GM12892 (cell line): ENCODE measurements around the gene ZIC1.

Experiments used
- DNase-seq: peaks from one replicate; pipeline ENCODE4 v3.0.0; 2011; ENCODE audit not compliant: insufficient read length
- FAIRE-seq: peaks from 2 replicates; lab custom pipeline; 2011; peaks lifted over from hg19 to GRCh38; lab: Jason Lieb, UNC
- POLR2A ChIP-seq: IDR thresholded peaks from 2 replicates; pipeline ENCODE4 v1.6.1; 2011; ENCODE audit warnings: low read depth, low read length, control low read depth
- POLR2AphosphoS5 ChIP-seq: IDR thresholded peaks from 2 replicates; pipeline ENCODE4 v1.6.1; 2011; ENCODE audit warnings: low read depth, low read length, control low read depth
- TAF1 ChIP-seq: IDR thresholded peaks from 2 replicates; pipeline ENCODE4 v1.6.1; 2011; ENCODE audit warnings: low read depth, mild to moderate bottlenecking, control low read depth, low read length, borderline replicate concordance

ZIC1 gene

GRCh38 chr3:147414390-147415138, 5.4 kb downstream of the ZIC1 start:
- TF ChIP-seq POLR2AphosphoS5 (no peak), POLR2A (no peak), TAF1 (no peak)
- DNase-seq (no peak), FAIRE-seq (no peak)

DNA sequence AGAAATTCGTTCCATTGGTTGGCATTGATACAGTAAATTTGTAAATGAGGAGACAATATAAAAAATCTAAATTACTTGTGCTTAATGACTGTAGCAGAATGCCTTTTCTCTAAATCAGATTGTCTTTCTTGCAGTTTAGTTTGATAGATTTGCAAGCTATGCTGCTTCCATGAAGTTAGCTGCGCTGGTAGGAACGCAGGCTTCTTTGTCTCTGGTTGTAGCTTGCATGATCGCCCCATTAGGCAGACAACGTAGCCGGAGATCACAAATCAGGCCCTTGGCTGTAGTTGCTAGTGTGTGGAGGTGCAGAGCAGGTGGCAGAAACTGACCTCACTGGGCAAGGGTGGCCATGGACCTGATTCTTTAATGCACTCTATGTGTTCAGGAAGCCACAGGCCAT, 6.1 kb downstream of the ZIC1 start:
- FAIRE-seq: no peak
- TF ChIP-seq TAF1 (no peak), POLR2AphosphoS5 (no peak), POLR2A (no peak)
- DNase-seq: no peak

DNA sequence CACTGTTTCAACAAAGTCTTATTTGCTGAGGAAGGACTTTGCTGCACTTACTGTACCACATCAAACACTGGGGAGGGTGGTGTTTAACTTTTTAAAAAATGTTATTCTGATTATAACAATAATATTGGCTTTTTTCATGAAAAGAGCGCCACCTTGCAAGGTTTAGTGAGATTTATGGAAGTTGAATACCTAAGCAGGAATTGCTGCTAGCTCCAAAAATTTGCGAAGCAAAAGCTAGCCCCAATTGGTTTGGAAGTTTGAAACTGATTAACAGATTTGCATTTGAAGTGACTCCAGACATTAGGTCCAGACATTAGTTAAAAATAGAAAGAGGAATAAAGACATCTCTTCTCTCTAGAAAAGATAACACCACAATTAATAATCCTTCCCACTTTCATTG, 6.7 kb downstream of the ZIC1 start:
- FAIRE-seq (no peak), DNase-seq (no peak)
- TF ChIP-seq POLR2A (no peak), TAF1 (no peak), POLR2AphosphoS5 (no peak)

DNA sequence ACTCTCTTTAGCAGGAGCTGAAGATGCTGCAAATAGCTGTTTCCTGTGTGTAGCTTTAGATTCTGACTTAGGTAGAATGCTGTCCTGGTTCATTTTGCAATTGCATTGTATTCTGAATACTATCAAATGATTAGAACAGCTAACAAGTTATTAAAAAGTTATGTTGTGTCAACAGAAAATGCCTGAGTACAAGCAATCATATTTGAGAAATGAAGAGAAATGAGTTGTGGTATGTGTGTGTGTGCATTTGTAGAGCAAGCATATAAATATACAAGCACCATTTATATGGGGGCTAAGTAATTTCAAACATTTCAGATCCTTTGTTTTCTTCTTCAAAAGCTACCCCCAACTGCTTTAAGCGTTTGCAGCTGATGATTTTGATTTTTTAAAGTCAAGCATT, 7.8 kb downstream of the ZIC1 start:
- TF ChIP-seq TAF1: no peak
- no peak for TF ChIP-seq POLR2AphosphoS5
- TF ChIP-seq POLR2A: no peak
- no peak for DNase-seq
- no peak for FAIRE-seq

DNA sequence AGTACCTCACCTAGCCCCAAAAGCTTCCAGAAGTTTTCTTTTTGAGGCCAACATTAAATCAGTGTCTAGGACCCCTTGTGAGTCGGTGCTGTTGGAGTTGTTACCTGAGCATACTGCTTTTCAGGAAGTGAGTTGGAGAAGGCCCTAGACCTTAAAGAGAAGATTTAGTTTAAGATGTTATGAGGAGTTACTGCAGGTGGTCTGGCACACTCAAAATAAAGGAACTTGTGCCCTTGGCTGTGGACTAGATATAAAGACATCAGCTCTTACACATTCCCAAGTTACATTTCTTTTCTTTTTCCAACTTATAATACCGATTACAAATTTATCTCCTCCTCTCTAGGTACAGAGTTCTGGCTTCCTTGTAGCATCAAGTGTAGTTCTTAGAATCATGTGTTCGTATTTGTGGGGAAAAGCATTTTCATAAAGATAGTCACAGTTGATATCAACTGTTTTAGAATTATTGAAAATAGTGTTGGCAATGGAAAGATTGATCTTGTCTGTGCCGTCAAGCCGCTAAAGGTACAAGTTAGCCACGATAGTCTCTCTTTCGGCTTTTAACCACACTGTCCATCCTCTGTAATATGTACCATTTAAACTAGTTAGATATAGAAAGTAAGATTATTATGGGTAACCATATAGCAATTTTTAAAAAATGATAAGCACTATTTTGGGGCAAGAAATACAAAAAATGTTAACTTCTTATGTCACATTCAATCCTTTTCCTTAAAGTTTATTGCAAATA, 8.6 kb downstream of the ZIC1 start:
- no peak for TF ChIP-seq POLR2A
- no peak for TF ChIP-seq POLR2AphosphoS5
- TF ChIP-seq TAF1: no peak
- DNase-seq: no peak
- FAIRE-seq: no peak

GRCh38 chr3:147418371-147418781, 9.2 kb downstream of the ZIC1 start:
- TF ChIP-seq POLR2A: no peak
- no peak for TF ChIP-seq TAF1
- TF ChIP-seq POLR2AphosphoS5: no peak
- FAIRE-seq: no peak
- DNase-seq: no peak

- DNase-seq (no peak), FAIRE-seq (no peak)
- no peak for TF ChIP-seq POLR2A
- no peak for TF ChIP-seq POLR2AphosphoS5
- TF ChIP-seq TAF1: no peak
Observed at GRCh38 chr3:147418808-147419701, 9.9 kb downstream of the ZIC1 start.

GRCh38 chr3:147419781-147420224, 10.6 kb downstream of the ZIC1 start:
- DNase-seq (no peak), FAIRE-seq (no peak)
- TF ChIP-seq TAF1: no peak
- TF ChIP-seq POLR2A: no peak
- no peak for TF ChIP-seq POLR2AphosphoS5

- DNase-seq (no peak), FAIRE-seq (no peak)
- TF ChIP-seq POLR2AphosphoS5 (no peak), TAF1 (no peak), POLR2A (no peak)
Observed at GRCh38 chr3:147420353-147421183, 11.4 kb downstream of the ZIC1 start.

- DNase-seq: no peak
- FAIRE-seq: no peak
- no peak for TF ChIP-seq POLR2AphosphoS5
- TF ChIP-seq TAF1: no peak
- TF ChIP-seq POLR2A: no peak
Observed at GRCh38 chr3:147421184-147421912, 12.2 kb downstream of the ZIC1 start.
